Measurements from ENCODE around the gene GPN3. TPM values are rescaled to one million over a fixed set of nuclear protein-coding genes. Genes with fewer than 3 reads are reported as not detected.

Gene GPN3
- total and polyA plus RNA-seq, 2 of the 8 experiments (the other 6 are each of a cell fraction or from before 2014, with no cell fraction given) = 49.7 to 52.9 TPM

DNA sequence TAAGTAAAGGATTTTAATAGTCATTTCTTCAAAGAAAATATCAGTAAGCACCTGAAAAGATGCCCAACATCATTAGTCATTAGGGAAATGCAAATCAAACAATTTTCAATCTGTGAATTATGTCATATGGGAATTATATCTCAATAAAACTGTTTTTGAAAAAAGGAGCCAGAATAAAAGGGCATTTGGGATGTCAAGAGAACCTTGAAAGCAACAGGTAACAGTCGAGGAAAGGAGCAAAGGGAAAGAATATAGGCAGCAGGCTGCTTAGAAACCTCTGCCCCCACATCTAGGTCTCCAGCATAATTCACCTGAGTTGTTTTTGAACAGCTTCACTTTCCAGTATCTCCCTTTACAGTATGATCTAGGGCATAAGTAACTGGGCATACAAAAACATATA, 46.3 kb upstream of the GPN3 start:
- no peak overlapping the region for H2BK15ac ChIP-seq (ENCODE audit: low read length)
- no peaks in the 10 kb centered on the region; the same call in 1 of the 2 replicates for H3K23me2 ChIP-seq (ENCODE audit: low read depth, low read length)
- ChIA-PET POLR2A (ENCODE audit: partially characterized antibody) (no interaction called here), CTCF (ENCODE audit: partially characterized antibody) (interaction anchor here (0.7 to 9.3 kb wide), 4 partner anchors 8 to 88 kb away, joined by 3 to 117 read pairs (median 6); no protein-coding TSS in a partner anchor)
- H4K5ac ChIP-seq (ENCODE audit: insufficient read length, low read depth, low read length) = no peak overlapping the region
- no peak overlapping the region for H3K4me3 ChIP-seq (ENCODE audit: extremely low read depth in 1 of 4, insufficient read depth in 2 of 4, low read depth in 3 of 4, low read length in 4 of 4)
- H2BK20ac ChIP-seq (ENCODE audit: low read length) = no peak overlapping the region
- no peak overlapping the region for H2BK5ac ChIP-seq (ENCODE audit: low read depth, low read length)
- no peak overlapping the region for H3K56ac ChIP-seq (replicated peaks; ENCODE audit: insufficient read length, low read depth, low read length)
- H3K79me1 ChIP-seq (ENCODE audit: low read depth, low read length) = no peaks in the 10 kb centered on the region
- no peaks in the 10 kb centered on the region for H3K9me3 ChIP-seq (ENCODE audit: insufficient read depth in 2 of 2, low read depth in 1 of 2, low read length in 1 of 2)
- no peak overlapping the region for H4K91ac ChIP-seq (replicated peaks; ENCODE audit: insufficient read length, low read length)
- no peak overlapping the region for H4K8ac ChIP-seq (ENCODE audit: extremely low read depth, insufficient read depth, low read length)
- no peak overlapping the region for H2AK5ac ChIP-seq (ENCODE audit: low read depth, low read length)
- H3K14ac ChIP-seq (ENCODE audit: insufficient read length) = no peak overlapping the region
- H3K36me3 ChIP-seq (ENCODE audit: control insufficient read depth in 2 of 4, insufficient read depth in 4 of 4, low read length in 3 of 4) = no peaks in the 10 kb centered on the region
- 75% methylated on average over 1 of the region's 1 CpG; no CpG with 5 or more reads in 1 of the 2 experiments for WGBS, 2 experiments (ENCODE audit: extremely low coverage in 1 of 2, insufficient coverage in 1 of 2, insufficient read length in 1 of 2, insufficient replicate concordance in 2 of 2, low coverage in 1 of 2, low lambda C conversion rate in 2 of 2, missing lambda C conversion rate in 1 of 2)
- H3K79me2 ChIP-seq (ENCODE audit: control insufficient read depth in 1 of 2, insufficient read depth in 2 of 2, low read length in 2 of 2) = no peaks in the 10 kb centered on the region
- no peak overlapping the region for H3K18ac ChIP-seq (ENCODE audit: extremely low read depth, low read length)
- DNase-seq (ENCODE audit: low read depth in 1 of 2, low spot score in 2 of 2) (no peak), FAIRE-seq (no peak)
- H2AFZ ChIP-seq (ENCODE audit: low read length) = no peak overlapping the region
- no peaks in the 10 kb centered on the region for H3K4me1 ChIP-seq (replicated peaks in 1 of 4; ENCODE audit: control insufficient read depth in 3 of 4, insufficient read depth in 4 of 4, low read length in 3 of 4)
- H3K27ac ChIP-seq (ENCODE audit: low read depth, low read length) = no peak overlapping the region
- H3K4me2 ChIP-seq (ENCODE audit: insufficient read depth in 1 of 2, low read depth in 2 of 2, low read length in 2 of 2) = no peak overlapping the region
- H3K4ac ChIP-seq (replicated peaks; ENCODE audit: insufficient read length, low read depth, low read length) = no peak overlapping the region
- no peaks in the 10 kb centered on the region for H3K27me3 ChIP-seq (replicated peaks in 1 of 4; ENCODE audit: control insufficient read depth in 3 of 4, extremely low read depth in 1 of 4, insufficient read depth in 3 of 4, low read length in 3 of 4)
- H3K9ac ChIP-seq (replicated peaks in 1 of 4; ENCODE audit: extremely low read depth in 1 of 4, low read depth in 3 of 4, low read length in 3 of 4) = no peak overlapping the region
- no peak overlapping the region for H2BK12ac ChIP-seq (ENCODE audit: low read depth, low read length)
- no peak overlapping the region for H2BK120ac ChIP-seq (replicated peaks; ENCODE audit: low read depth, low read length)
- H4K20me1 ChIP-seq (replicated peaks in 1 of 2; ENCODE audit: control insufficient read depth in 1 of 2, insufficient read depth in 2 of 2, low read length in 2 of 2) = no peaks in the 10 kb centered on the region
- H3K23ac ChIP-seq (ENCODE audit: insufficient read length) = no peak overlapping the region
- TF ChIP-seq SAP30 (IDR thresholded peaks at IDR 0.05; ENCODE audit: insufficient read depth, insufficient replicate concordance, low read length) (no peak), EP300 (IDR thresholded peaks at IDR 0.05; ENCODE audit: borderline replicate concordance in 1 of 2, low read depth in 2 of 2, low read length in 2 of 2) (no peak), BCL11A (IDR thresholded peaks at IDR 0.05; ENCODE audit: low read depth in 2 of 2, low read length in 2 of 2) (no peak), CREB1 (IDR thresholded peaks at IDR 0.05) (no peak), TEAD4 (IDR thresholded peaks at IDR 0.05; ENCODE audit: low read depth, low read length) (no peak), RFX5 (IDR thresholded peaks at IDR 0.05; ENCODE audit: borderline replicate concordance, low read depth, low read length) (no peak), FOSL1 (IDR thresholded peaks at IDR 0.05; ENCODE audit: insufficient read depth, low read depth, low read length) (no peak), HDAC6 (IDR thresholded peaks at IDR 0.05; ENCODE audit: low read depth, low read length) (no peak), NANOG (IDR thresholded peaks at IDR 0.05; ENCODE audit: insufficient read depth, low read depth, low read length, poor library complexity, severe bottlenecking) (no peak), SIRT6 (IDR thresholded peaks at IDR 0.05; ENCODE audit: low read length) (no peak), CHD1 (IDR thresholded peaks at IDR 0.05; ENCODE audit: low read depth, low read length) (no peak), SRF (IDR thresholded peaks at IDR 0.05; ENCODE audit: low read depth, low read length) (no peak), KDM1A (IDR thresholded peaks at IDR 0.05; ENCODE audit: borderline replicate concordance, low read length) (no peak), SP2 (IDR thresholded peaks at IDR 0.05; ENCODE audit: low read length) (no peak), SIN3A (conservative IDR thresholded peaks at IDR 0.05 in 1 of 2, IDR thresholded peaks at IDR 0.05 in 1 of 2; ENCODE audit: low read depth in 1 of 2, low read length in 2 of 2) (no peak)

Measured in H1 (cell line).